Measurements from ENCODE around the gene GSTT2B.

GRCh38 chr22:24005201-24005600 lies 44.2 kb upstream of the GSTT2B start, which contains the start of gene GSTT4:
- TF ChIP-seq CTCF (IDR thresholded peaks at IDR 0.05) (no peak), POLR2A (IDR thresholded peaks at IDR 0.05) (no peak)
